ENCODE measurements around the gene BICD1. TPM values are rescaled to one million over a fixed set of nuclear protein-coding genes. Genes with fewer than 3 reads are reported as not detected.

The BICD1 gene
- total RNA-seq, 1 experiment from 2014 or later: 8.1 TPM

Small RNAs within 50 kb of the gene (small RNA-seq; reads per million reads assigned to genes)
- gene AC048344.2 (0 reads per million in 2 experiments), gene AC048344.3 (0 reads per million in 2 experiments), gene RF00019 (0 reads per million in 2 experiments)

Other genes with a start within 250 kb of the BICD1 start
- 12.1 and 15.7 TPM in 2 replicates for gene RESF1, start 147.4 kb upstream of the BICD1 start, total RNA-seq (2014; rRNA removed; shearing (Covaris generic))